Activated B cell treated with CpG ODN at 0.5 μM for 24 hours (primary cell): ENCODE data around the gene ADAMTS19. TPM values are rescaled to one million over a fixed set of nuclear protein-coding genes. Genes with fewer than 3 reads are reported as not detected.

ENCODE experiments used
- ATAC-seq: fragments of 200-7000 bp; cut with Tn5 transposase; one replicate; pipeline ENCODE4 v1.10.0; 2021; ENCODE audit warnings: low read depth, mild to moderate bottlenecking, moderate library complexity
- CTCF ChIA-PET: fragments of 350-600 bp; sonication (Branson Sonifier 250); formaldehyde crosslinking; loops from one replicate; lab custom pipeline; 2021; ENCODE audit warnings: antibody characterized with exemption; lab: Charles Lee
- POLR2A ChIA-PET: fragments of 350-600 bp; sonication (Branson Sonifier 250); formaldehyde crosslinking; loops from one replicate; lab custom pipeline; 2021; ENCODE audit warnings: antibody characterized with exemption; lab: Charles Lee
- DNase-seq: peaks from one replicate; pipeline ENCODE4 v3.0.0; 2022
- H3K27ac Mint-ChIP-seq: one replicate; pipeline ENCODE4 v1.8.0; 2020; ENCODE audit warnings: mixed read lengths
- H3K27me3 Mint-ChIP-seq: one replicate; pipeline ENCODE4 v1.8.0; 2021; ENCODE audit warnings: mixed read lengths
- H3K36me3 Mint-ChIP-seq: one replicate; pipeline ENCODE4 v1.8.0; 2021; ENCODE audit warnings: low read depth, mixed read lengths
- H3K4me1 Mint-ChIP-seq: one replicate; pipeline ENCODE4 v1.8.0; 2021; ENCODE audit warnings: mixed read lengths
- H3K4me3 Mint-ChIP-seq: one replicate; pipeline ENCODE4 v1.8.0; 2020; ENCODE audit warnings: mild to moderate bottlenecking, mixed read lengths
- H3K9me3 Mint-ChIP-seq: one replicate; pipeline ENCODE4 v1.8.0; 2020; ENCODE audit warnings: mixed read lengths
- intact Hi-C: fragments of 100-400 bp; cut with micrococcal nuclease; formaldehyde crosslinking; loops from one replicate; pipeline ENCODE4 v1.15.1; 2024
- total RNA-seq: library from RNA; stranded (reverse); gene quantifications from 2 replicates; pipeline ENCODE4 v1.2.3, GENCODE V29; 2022
- TF ChIP-seq, protein P1 (sequence below): fragments of 200-600 bp; IDR thresholded peaks from one replicate; pipeline ENCODE4 v1.8.0; 2022; ENCODE audit warnings: antibody characterized with exemption, mild to moderate bottlenecking

ADAMTS19 gene
- total RNA-seq, 1 donor from 2014 or later: not detected

DNA sequence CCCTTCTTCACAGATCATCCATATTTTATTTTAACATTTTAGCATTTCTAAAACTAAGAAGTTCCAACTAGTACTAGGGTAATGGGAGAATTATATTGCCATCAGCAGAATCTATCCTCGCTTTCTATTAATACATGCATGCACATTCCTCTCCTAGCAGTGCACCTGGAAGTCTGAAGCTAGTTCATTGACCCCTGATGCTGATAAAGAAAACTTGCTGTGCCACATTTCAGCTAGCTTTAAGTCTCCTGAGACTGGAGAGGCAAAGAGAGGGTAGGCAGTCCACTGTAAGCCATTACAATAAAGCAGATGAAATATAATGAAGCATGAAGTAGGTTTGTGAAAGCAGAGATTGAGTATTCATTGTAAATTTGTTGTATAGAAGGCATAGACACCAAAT, 303.6 kb downstream of the ADAMTS19 start:
- Mint-ChIP-seq H3K9me3 (no peaks in the 10 kb centered on the region), H3K36me3 (no peaks in the 10 kb centered on the region), H3K4me3 (no peak overlapping the region), H3K27me3 (peaks cover 2% of the 10 kb centered on the region), H3K4me1 (peaks cover 2% of the 10 kb centered on the region), H3K27ac (no peak overlapping the region)
- intact Hi-C loops: no loop called here
- ATAC-seq (no peak), DNase-seq (no peak)
- TF ChIP-seq, protein P1, sequence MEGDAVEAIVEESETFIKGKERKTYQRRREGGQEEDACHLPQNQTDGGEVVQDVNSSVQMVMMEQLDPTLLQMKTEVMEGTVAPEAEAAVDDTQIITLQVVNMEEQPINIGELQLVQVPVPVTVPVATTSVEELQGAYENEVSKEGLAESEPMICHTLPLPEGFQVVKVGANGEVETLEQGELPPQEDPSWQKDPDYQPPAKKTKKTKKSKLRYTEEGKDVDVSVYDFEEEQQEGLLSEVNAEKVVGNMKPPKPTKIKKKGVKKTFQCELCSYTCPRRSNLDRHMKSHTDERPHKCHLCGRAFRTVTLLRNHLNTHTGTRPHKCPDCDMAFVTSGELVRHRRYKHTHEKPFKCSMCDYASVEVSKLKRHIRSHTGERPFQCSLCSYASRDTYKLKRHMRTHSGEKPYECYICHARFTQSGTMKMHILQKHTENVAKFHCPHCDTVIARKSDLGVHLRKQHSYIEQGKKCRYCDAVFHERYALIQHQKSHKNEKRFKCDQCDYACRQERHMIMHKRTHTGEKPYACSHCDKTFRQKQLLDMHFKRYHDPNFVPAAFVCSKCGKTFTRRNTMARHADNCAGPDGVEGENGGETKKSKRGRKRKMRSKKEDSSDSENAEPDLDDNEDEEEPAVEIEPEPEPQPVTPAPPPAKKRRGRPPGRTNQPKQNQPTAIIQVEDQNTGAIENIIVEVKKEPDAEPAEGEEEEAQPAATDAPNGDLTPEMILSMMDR: no peak
- ChIA-PET CTCF (interaction anchor here (1.3 kb wide), 1 partner anchor 858 kb away, joined by 5 read pairs; no protein-coding TSS in a partner anchor), POLR2A (no interaction called here)

DNA sequence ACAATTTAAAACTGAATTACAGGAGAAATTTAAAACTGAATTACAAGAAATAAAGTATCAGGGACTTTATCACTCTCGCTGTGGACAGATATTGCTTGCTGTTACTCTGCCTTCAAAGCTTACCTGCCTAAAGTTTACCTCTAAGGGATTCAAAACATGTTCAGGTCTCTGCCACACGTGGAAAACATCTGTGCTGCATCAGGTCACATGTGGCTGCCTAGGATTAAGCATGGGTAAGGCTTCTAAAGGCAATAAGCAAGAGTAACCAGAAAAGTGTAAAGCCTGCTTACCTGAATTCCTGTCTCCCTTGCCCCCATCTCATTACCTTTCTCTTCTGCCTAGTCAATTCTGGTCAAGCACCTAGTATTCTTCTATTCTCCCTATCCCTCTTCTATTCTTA, 306.7 kb downstream of the ADAMTS19 start:
- no peak overlapping the region for H3K27ac Mint-ChIP-seq
- no peaks in the 10 kb centered on the region for H3K36me3 Mint-ChIP-seq
- ChIA-PET CTCF (interaction anchor here (1.4 to 1.9 kb wide), 2 partner anchors 9 to 861 kb away, joined by 5 to 17 read pairs; no protein-coding TSS in a partner anchor), POLR2A (no interaction called here)
- DNase-seq: no peak
- TF ChIP-seq, protein P1: no peak
- peaks cover 2% of the 10 kb centered on the region for H3K27me3 Mint-ChIP-seq
- H3K9me3 Mint-ChIP-seq: no peaks in the 10 kb centered on the region
- no peak overlapping the region for H3K4me3 Mint-ChIP-seq
- no peak for ATAC-seq
- intact Hi-C loops: loop anchor here (5.0 kb wide), 2 partner anchors 99 to 594 kb away; no protein-coding TSS in a partner anchor
- peaks cover 2% of the 10 kb centered on the region for H3K4me1 Mint-ChIP-seq

GRCh38 chr5:129767927-129768380, 307.9 kb downstream of the ADAMTS19 start:
- ChIA-PET CTCF (interaction anchor here (1.0 to 1.9 kb wide), 3 partner anchors 9 to 864 kb away, joined by 4 to 17 read pairs (median 8); no protein-coding TSS in a partner anchor), POLR2A (no interaction called here)
- intact Hi-C loops: loop anchor here (1.0 to 5.0 kb wide), 3 partner anchors 101 to 863 kb away; no protein-coding TSS in a partner anchor
- Mint-ChIP-seq H3K9me3 (no peaks in the 10 kb centered on the region), H3K36me3 (no peaks in the 10 kb centered on the region), H3K4me3 (no peak overlapping the region), H3K27me3 (peaks cover 2% of the 10 kb centered on the region), H3K4me1 (peaks cover 2% of the 10 kb centered on the region), H3K27ac (no peak overlapping the region)
- TF ChIP-seq, protein P1: peak; percentile 37
- ATAC-seq (peak; percentile 64), DNase-seq (no peak)

- intact Hi-C loops: loop anchor here (1.0 to 5.0 kb wide), 3 partner anchors 101 to 863 kb away; no protein-coding TSS in a partner anchor
- TF ChIP-seq, protein P1: no peak
- Mint-ChIP-seq H3K27ac (no peak overlapping the region), H3K9me3 (no peaks in the 10 kb centered on the region), H3K4me3 (no peak overlapping the region), H3K27me3 (peaks cover 2% of the 10 kb centered on the region), H3K36me3 (no peaks in the 10 kb centered on the region), H3K4me1 (peaks cover 2% of the 10 kb centered on the region)
- ChIA-PET CTCF (interaction anchor here (0.7 to 1.9 kb wide), 4 partner anchors 10 to 865 kb away, joined by 3 to 17 read pairs (median 6); no protein-coding TSS in a partner anchor), POLR2A (no interaction called here)
- ATAC-seq (no peak), DNase-seq (no peak)
These were observed 308.6 kb downstream of the ADAMTS19 start for GRCh38 chr5:129768735-129769134.

- intact Hi-C loops: loop anchor here (2.0 kb wide), 1 partner anchor 83 kb away; no protein-coding TSS in a partner anchor
- no peaks in the 10 kb centered on the region for H3K9me3 Mint-ChIP-seq
- no peaks in the 10 kb centered on the region for H3K36me3 Mint-ChIP-seq
- H3K27me3 Mint-ChIP-seq: peaks cover 2% of the 10 kb centered on the region
- H3K27ac Mint-ChIP-seq: no peak overlapping the region
- no peak overlapping the region for H3K4me3 Mint-ChIP-seq
- H3K4me1 Mint-ChIP-seq: peaks cover 2% of the 10 kb centered on the region
- ATAC-seq (no peak), DNase-seq (no peak)
- ChIA-PET POLR2A (no interaction called here), CTCF (interaction anchor here (0.7 to 3.0 kb wide), 8 partner anchors 8 to 1339 kb away, joined by 3 to 14 read pairs (median 6); partner anchors contain the start of gene MINAR2)
- TF ChIP-seq, protein P1: no peak
These were observed 310.1 kb downstream of the ADAMTS19 start for GRCh38 chr5:129770024-129770820.
